HCT116 (cell line): ENCODE results near the gene EZH1. TPM values are rescaled to one million over a fixed set of nuclear protein-coding genes. Genes with fewer than 3 reads are reported as not detected.

Experiments used
- ATAC-seq: fragments of 200-7000 bp; cut with Tn5 transposase; 2 replicates; pipeline ENCODE4 v1.9.1; 2020; ENCODE audit warnings: mild to moderate bottlenecking, moderate library complexity
- BruUV-seq: library from RNA; stranded (reverse); fragments of 400-500 nt; replicated peaks from 2 replicates; lab custom pipeline; 2021; lab: Mats Ljungman, UMichigan
- CTCF ChIA-PET: fragments of 300-600 bp; sonication (Branson Sonifier 250); formaldehyde crosslinking; loops from one replicate; lab custom pipeline; 2021; ENCODE audit warnings: antibody characterized with exemption; lab: Charles Lee
- POLR2A ChIA-PET: fragments of 300-600, 350-600 bp; sonication (Branson Sonifier 250); formaldehyde crosslinking; loops from one replicate; lab custom pipeline; 2021; ENCODE audit warnings: antibody characterized with exemption; lab: Charles Lee
- RAD21 ChIA-PET, 2 experiments: fragments of 300-600 bp; sonication (Branson Sonifier 250); formaldehyde crosslinking; loops; one replicate each; lab custom pipeline; 2023; ENCODE audit warnings: low total read pairs in 2 of 2; ENCODE audit not compliant: uncharacterized antibody in 2 of 2, unreplicated experiment in 2 of 2, low non-redundant PET in 1 of 2; lab: Charles Lee
- DNase-seq: peaks from one replicate; pipeline ENCODE4 v3.0.0-alpha.2; 2010; ENCODE audit warnings: low read depth, low spot score
- H2AFZ ChIP-seq: fragments of 200-600 bp; shearing (Covaris generic), sonication (generic); 2 replicates; pipeline ENCODE4 v1.6.1; 2017; ENCODE audit warnings: low read depth, mixed run types, mixed read lengths, antibody characterized with exemption, low read length; ENCODE audit not compliant: poor library complexity, severe bottlenecking
- H3K27ac ChIP-seq: 2 replicates; pipeline ENCODE4 v1.5.1; 2012; ENCODE audit warnings: low read depth, low read length
- H3K27me3 ChIP-seq: fragments of 200-600 bp; sonication (generic); 2 replicates; pipeline ENCODE4 v1.6.1; 2016; ENCODE audit warnings: mixed run types, low read length, mixed read lengths; ENCODE audit not compliant: insufficient read depth
- H3K36me3 ChIP-seq, 2 experiments: fragments of 200-500 bp in 1 of 2; fragments of 200-600 bp in 1 of 2; sonication (Bioruptor generic) in 1 of 2; sonication (generic) in 1 of 2; 2 replicates each; pipeline versions ENCODE4 v1.5.1 to v1.6.1; 2014 to 2016; ENCODE audit warnings: low read length in 2 of 2, inconsistent platforms in 1 of 2, mixed read lengths in 1 of 2, mixed run types in 1 of 2; ENCODE audit not compliant: insufficient read depth in 2 of 2, control insufficient read depth in 1 of 2
- H3K4me1 ChIP-seq, 2 experiments: fragments of 200-600 bp in 1 of 2; sonication (generic) in 1 of 2; 2 replicates each; pipeline versions ENCODE4 v1.5.1 to v1.6.1; 2012 to 2017; ENCODE audit warnings: low read length in 2 of 2, inconsistent platforms in 1 of 2, mild to moderate bottlenecking in 1 of 2, mixed read lengths in 1 of 2, mixed run types in 1 of 2, moderate library complexity in 1 of 2; ENCODE audit not compliant: insufficient read depth in 2 of 2, control insufficient read depth in 1 of 2
- H3K4me2 ChIP-seq: fragments of 200-600 bp; sonication (generic); 2 replicates; pipeline ENCODE4 v1.6.1; 2017; ENCODE audit warnings: mixed run types, low read length, mixed read lengths
- H3K4me3 ChIP-seq, 2 experiments: fragments of 200-600 bp in 1 of 2; sonication (generic) in 1 of 2; replicated peaks in 1 of 2; 2 replicates each; pipeline ENCODE4 v1.5.1; 2011 to 2016; ENCODE audit warnings: low read length in 2 of 2, control low read depth in 1 of 2, low read depth in 1 of 2, mild to moderate bottlenecking in 1 of 2, mixed read lengths in 1 of 2, mixed run types in 1 of 2
- H3K79me2 ChIP-seq: fragments of 200-600 bp; sonication (generic); 2 replicates; pipeline ENCODE4 v1.6.1; 2017; ENCODE audit warnings: mild to moderate bottlenecking, mixed run types, low read length, moderate library complexity, mixed read lengths; ENCODE audit not compliant: insufficient read depth
- H3K9ac ChIP-seq: fragments of 200-600 bp; sonication (generic); 2 replicates; pipeline ENCODE4 v1.6.1; 2016; ENCODE audit warnings: low read length, mixed read lengths
- H3K9me2 ChIP-seq: fragments of 200-600 bp; sonication (generic), shearing (Covaris generic); 2 replicates; pipeline ENCODE4 v1.6.1; 2017; ENCODE audit warnings: mixed run types, mild to moderate bottlenecking, moderate library complexity; ENCODE audit not compliant: insufficient read depth
- H3K9me3 ChIP-seq, 2 experiments: fragments of 200-500 bp in 1 of 2; fragments of 200-600 bp in 1 of 2; sonication (Bioruptor generic) in 1 of 2; sonication (generic) in 1 of 2; 2 replicates each; pipeline ENCODE4 v1.6.1; 2014 to 2017; ENCODE audit warnings: low read length in 2 of 2, mixed read lengths in 2 of 2, inconsistent platforms in 1 of 2, low read depth in 1 of 2, mild to moderate bottlenecking in 1 of 2, mixed run types in 1 of 2, moderate library complexity in 1 of 2; ENCODE audit not compliant: control insufficient read depth in 1 of 2, insufficient read depth in 1 of 2
- H4K20me1 ChIP-seq: fragments of 200-600 bp; sonication (generic), shearing (Covaris generic); 2 replicates; pipeline ENCODE4 v1.6.1; 2017; ENCODE audit warnings: mixed run types, mild to moderate bottlenecking, moderate library complexity; ENCODE audit not compliant: insufficient read depth
- JUND ChIP-seq: IDR thresholded peaks from 2 replicates; pipeline ENCODE4 v1.6.1; 2012
- ZNF274 ChIP-seq: fragments of 200-500 bp; sonication (Bioruptor generic); IDR thresholded peaks from 2 replicates; pipeline ENCODE4 v1.6.1; 2014; ENCODE audit warnings: mild to moderate bottlenecking, low read depth, low read length, inconsistent platforms
- intact Hi-C: fragments of 100-400 bp; cut with micrococcal nuclease; formaldehyde crosslinking; loops from 2 replicates; pipeline ENCODE4 v1.10.0; 2022
- total RNA-seq: library from RNA; stranded (reverse); gene quantifications from one replicate; pipeline ENCODE4 v1.2.1, GENCODE V29; 2021; ENCODE audit not compliant: unreplicated experiment
- TF ChIP-seq, protein P1 (sequence below), 3 experiments: fragments of 200-600 bp in 1 of 3; sonication (generic) in 1 of 3; IDR thresholded peaks in 2 of 3; conservative IDR thresholded peaks in 1 of 3; 2 replicates each; pipeline ENCODE4 v1.5.1; 2012 to 2017; ENCODE audit warnings: low read depth in 2 of 3, low read length in 2 of 3, antibody characterized with exemption in 1 of 3, borderline replicate concordance in 1 of 3, control low read depth in 1 of 3, mild to moderate bottlenecking in 1 of 3, mixed read lengths in 1 of 3, mixed run types in 1 of 3, moderate library complexity in 1 of 3; ENCODE audit not compliant: insufficient read depth in 1 of 3

EZH1 gene
- total RNA-seq, 1 experiment from 2014 or later = 29.3 TPM

DNA sequence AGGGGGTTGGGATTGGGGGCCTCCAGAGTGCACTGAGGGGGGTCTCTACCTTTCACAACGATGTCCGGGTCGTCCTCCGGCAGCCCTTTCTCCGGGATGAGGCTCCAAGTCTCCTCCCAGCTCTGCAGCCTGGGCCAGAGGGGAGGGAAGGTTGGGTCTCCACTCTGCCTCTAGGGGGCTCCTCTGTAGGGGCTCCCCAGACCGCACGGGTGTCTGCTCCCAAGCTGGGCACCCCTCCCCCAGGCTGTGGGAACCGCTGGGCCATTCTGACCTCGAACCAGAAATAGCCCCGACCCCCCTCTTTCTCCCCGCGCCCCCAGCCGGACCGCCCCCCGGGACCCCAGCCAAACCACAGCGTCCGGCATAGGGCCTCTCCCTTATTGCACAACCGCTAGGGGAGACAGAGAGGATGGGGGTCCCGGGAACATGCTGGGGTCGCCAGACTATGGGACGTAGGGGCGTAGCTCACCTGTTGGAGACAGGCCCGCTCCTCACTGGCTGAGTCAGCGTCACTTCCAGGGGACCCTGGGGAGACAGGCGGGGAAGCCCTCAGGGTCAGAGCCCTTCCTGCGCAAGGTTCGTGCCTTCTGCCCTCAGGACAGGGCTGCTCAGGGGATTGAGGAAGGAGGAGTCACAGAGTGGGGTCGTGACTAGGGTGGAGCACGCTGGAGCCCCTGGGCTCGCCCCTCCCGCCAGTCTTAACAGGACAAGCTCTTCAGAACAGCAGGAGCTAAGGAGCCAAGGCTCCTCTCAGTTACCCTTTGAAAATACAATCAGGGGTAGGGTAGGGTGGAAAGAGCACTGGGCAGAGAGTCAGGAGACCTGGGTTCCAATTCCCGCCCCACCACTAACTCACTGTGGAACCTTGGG lies 70.7 kb downstream of the EZH1 start:
- ATAC-seq = peak; percentile 31
- no peak overlapping the region for H2AFZ ChIP-seq

More for the DNA sequence above, 70.7 kb downstream of the EZH1 start:
- H3K9me3 ChIP-seq = no peaks in the 10 kb centered on the region
- ChIA-PET RAD21 (interaction anchor here in 1 of 2 experiments (1.4 kb wide), 1 partner anchor 96 kb away, joined by 4 read pairs; no protein-coding TSS in a partner anchor), CTCF (interaction anchor here (0.6 to 1.8 kb wide), 7 partner anchors 9 to 144 kb away, joined by 3 to 9 read pairs (median 4); partner anchors contain the start of genes PSMC3IP and TUBG2), POLR2A (interaction anchor here (1.1 to 2.0 kb wide), 2 partner anchors 65 to 96 kb away, joined by 3 to 4 read pairs; partner anchors contain the start of genes RETREG3 and TUBG1)
- H3K9me2 ChIP-seq = no peaks in the 10 kb centered on the region
- no peak for DNase-seq
- peaks cover 38% of the 10 kb centered on the region for H3K79me2 ChIP-seq
- H3K4me1 ChIP-seq = peaks cover 13 to 42% of the 10 kb centered on the region in 2 experiments
- peaks cover 19 to 30% of the 10 kb centered on the region in 2 experiments; a peak in 3 of 4 replicates for H3K36me3 ChIP-seq
- intact Hi-C loops = no loop called here
- H3K9ac ChIP-seq = peak overlapping the region; percentile 95
- H3K27me3 ChIP-seq = no peaks in the 10 kb centered on the region
- no peaks in the 10 kb centered on the region for H4K20me1 ChIP-seq
- TF ChIP-seq ZNF274 = no peak
- TF ChIP-seq, protein P1, sequence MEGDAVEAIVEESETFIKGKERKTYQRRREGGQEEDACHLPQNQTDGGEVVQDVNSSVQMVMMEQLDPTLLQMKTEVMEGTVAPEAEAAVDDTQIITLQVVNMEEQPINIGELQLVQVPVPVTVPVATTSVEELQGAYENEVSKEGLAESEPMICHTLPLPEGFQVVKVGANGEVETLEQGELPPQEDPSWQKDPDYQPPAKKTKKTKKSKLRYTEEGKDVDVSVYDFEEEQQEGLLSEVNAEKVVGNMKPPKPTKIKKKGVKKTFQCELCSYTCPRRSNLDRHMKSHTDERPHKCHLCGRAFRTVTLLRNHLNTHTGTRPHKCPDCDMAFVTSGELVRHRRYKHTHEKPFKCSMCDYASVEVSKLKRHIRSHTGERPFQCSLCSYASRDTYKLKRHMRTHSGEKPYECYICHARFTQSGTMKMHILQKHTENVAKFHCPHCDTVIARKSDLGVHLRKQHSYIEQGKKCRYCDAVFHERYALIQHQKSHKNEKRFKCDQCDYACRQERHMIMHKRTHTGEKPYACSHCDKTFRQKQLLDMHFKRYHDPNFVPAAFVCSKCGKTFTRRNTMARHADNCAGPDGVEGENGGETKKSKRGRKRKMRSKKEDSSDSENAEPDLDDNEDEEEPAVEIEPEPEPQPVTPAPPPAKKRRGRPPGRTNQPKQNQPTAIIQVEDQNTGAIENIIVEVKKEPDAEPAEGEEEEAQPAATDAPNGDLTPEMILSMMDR (IDR thresholded peaks at IDR 0.05 in 2 of 3, conservative IDR thresholded peaks at IDR 0.05 in 1 of 3; ENCODE audit: borderline replicate concordance in 1 of 3, insufficient read depth in 1 of 3, low read depth in 2 of 3, low read length in 2 of 3) = peak in 2 of 3 experiments; percentile 63 to 64; a peak in 5 of 6 replicates
- no peak for TF ChIP-seq JUND
- TSS peak; percentile 13 for BruUV-seq
- peak overlapping the region; percentile 95 to 98 for H3K4me3 ChIP-seq
- H3K4me2 ChIP-seq = peak overlapping the region; percentile 99
- peak overlapping the region; percentile 86 for H3K27ac ChIP-seq
